PC-3 (cell line): ENCODE measurements around the gene PRDM10.

ENCODE experiments used
- CTCF ChIP-seq: fragments of 300-600 bp; sonication (generic); conservative IDR thresholded peaks from 2 replicates; pipeline ENCODE4 v1.5.1; 2017; ENCODE audit warnings: antibody characterized with exemption, low read depth, mild to moderate bottlenecking, low read length
- EZH2 ChIP-seq: fragments of 300-600 bp; sonication (generic); IDR thresholded peaks from one replicate; pipeline ENCODE4 v1.6.1; 2017; ENCODE audit warnings: antibody characterized with exemption, mild to moderate bottlenecking, low read length; ENCODE audit not compliant: unreplicated experiment

DNA sequence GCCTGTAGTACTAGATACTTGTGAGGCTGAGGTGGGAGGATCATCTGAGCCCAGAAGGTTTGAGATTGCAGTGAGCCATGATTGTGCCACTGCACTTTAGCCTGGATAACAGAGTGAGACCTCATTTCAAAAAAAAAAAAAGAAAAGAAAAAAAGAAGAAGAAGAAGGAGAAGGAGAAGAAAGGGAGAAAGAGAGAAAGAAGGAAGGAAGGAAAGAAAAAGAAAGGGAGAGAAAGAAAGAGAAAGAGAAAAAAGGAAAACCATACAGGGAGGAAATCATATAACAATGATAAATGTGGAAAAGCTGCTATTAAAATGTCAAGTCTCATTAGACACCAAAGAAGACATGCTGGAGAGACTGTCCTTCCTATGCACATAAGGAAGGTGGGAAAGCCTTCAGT lies 5.7 kb upstream of the PRDM10 start:
- TF ChIP-seq CTCF (no peak), EZH2 (no peak)
